Caki2 (cell line): ENCODE results near the gene LAD1. TPM values are rescaled to one million over a fixed set of nuclear protein-coding genes. Genes with fewer than 3 reads are reported as not detected.
A peak's percentile ranks its signal among the peaks of the same experiment; 100 is the strongest.

Experiments
- DNase-seq: peaks from one replicate; pipeline ENCODE4 v3.0.0-alpha.2; 2015; ENCODE audit warnings: low read depth
- in situ Hi-C: cut with HindIII; loops from 2 replicates; pipeline ENCODE4 v1.10.0; 2016; ENCODE audit warnings: low sequenced_read_pairs, low pct_unique_long_range_greater_than_20kb, mixed read lengths
- total RNA-seq: library from RNA; depleted of rRNA; stranded (reverse); fragments of >200 nt; shearing (Covaris generic); gene quantifications from 2 replicates; pipeline ENCODE4 v1.2.3, GENCODE V29; 2014; ENCODE audit warnings: low replicate concordance; rRNA removed

Gene LAD1, protein sequence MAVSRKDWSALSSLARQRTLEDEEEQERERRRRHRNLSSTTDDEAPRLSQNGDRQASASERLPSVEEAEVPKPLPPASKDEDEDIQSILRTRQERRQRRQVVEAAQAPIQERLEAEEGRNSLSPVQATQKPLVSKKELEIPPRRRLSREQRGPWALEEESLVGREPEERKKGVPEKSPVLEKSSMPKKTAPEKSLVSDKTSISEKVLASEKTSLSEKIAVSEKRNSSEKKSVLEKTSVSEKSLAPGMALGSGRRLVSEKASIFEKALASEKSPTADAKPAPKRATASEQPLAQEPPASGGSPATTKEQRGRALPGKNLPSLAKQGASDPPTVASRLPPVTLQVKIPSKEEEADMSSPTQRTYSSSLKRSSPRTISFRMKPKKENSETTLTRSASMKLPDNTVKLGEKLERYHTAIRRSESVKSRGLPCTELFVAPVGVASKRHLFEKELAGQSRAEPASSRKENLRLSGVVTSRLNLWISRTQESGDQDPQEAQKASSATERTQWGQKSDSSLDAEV
- total RNA-seq, result 3.6 TPM in 1 of 2 replicates, not detected in the other

DNA sequence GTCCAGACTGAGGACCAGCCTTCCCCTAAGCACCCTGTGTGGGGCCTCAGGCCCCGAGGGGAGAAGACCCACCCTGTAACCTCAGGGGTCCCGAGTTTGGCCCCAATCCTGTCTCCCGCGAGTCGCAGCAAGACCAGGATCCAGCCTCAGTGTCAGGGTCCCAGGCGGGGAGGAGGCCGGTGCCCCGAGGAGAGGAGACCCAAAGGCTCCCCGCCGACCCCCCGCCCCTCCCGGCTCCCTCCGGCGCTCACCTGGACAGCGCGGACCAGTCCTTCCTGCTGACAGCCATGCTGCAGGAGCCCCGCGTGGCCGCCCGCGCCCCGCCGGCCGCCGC lies at the start of gene LAD1:
TSS of gene LAD1 (minus strand) at position 307 of the 334 bp plus-strand sequence. CDS start at position 289, 18 bp downstream.
- in situ Hi-C loops, result no loop called here
- DNase-seq, result no peak

DNA sequence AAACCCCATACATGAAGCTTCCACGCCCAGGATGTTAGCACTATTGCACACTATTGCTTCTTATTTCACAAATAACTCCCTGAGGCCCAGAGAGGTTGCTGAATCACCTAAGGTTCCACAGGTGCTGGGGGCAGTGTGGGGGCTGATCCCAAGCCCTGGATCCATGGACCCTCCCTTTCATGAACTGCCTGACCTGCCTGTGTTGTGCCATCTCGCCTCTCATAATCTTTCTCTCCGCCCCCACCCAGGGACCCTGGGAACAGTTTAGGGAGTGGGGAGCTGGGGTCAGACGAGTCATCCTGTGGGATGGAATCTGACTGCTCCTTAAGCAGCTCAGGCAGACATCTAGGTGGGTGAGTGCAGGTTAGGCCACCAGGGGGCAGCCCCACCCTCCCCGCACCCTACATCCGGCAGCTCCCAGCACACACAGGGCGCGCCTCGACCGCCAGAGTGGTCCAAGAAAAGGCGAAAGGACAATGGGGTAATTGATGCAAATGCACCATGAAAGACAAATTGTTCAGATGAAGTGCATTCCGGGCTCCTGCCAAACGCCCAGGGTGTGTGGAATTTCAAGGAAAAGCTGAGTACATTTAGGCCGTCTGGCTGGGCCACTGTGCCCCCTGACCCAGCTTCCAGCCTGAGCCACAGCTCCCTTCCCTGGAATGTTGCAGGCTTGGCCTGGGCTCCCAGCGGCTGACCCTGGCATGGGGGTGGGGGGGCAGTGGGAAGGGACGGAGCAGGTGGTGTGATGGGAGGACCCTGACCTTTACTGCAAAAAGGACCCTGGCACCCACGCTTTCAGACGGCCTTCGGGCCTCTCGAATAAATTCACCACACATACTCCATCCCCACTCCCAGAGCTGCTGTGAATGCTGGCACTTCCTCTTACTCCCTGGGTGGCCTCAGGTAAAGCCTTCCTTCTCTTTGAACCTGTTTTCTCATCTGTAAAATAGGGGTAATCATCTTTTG lies 49.1 kb upstream of the LAD1 start:
- in situ Hi-C loops, result no loop called here
- peak; percentile 45 for DNase-seq

DNA sequence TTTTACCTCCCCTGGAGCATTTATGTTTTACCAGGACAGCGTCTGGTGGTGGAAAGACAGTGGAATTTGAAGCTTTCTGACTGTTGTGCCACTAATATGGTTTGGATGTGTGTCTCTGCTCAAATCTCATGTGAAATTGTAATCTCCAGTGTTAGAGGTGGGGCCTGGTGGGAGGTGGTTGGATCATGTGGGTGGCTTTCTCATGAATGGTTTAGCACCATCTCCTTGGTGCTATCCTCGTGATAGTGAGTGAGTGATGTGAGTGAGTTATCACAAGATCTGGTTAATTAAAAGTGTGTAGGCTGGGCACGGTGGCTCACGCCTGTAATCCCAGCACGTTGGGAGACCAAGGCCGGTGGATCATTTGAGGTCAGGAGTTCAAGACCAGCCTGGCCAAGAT lies 46.2 kb upstream of the LAD1 start:
- in situ Hi-C loops, result no loop called here
- DNase-seq, result no peak

- DNase-seq, result no peak
- in situ Hi-C loops, result no loop called here
Measured at GRCh38 chr1:201444792-201445191, 45.7 kb upstream of the LAD1 start.

GRCh38 chr1:201443747-201444146 lies 44.6 kb upstream of the LAD1 start:
- DNase-seq, result no peak
- in situ Hi-C loops, result no loop called here

DNA sequence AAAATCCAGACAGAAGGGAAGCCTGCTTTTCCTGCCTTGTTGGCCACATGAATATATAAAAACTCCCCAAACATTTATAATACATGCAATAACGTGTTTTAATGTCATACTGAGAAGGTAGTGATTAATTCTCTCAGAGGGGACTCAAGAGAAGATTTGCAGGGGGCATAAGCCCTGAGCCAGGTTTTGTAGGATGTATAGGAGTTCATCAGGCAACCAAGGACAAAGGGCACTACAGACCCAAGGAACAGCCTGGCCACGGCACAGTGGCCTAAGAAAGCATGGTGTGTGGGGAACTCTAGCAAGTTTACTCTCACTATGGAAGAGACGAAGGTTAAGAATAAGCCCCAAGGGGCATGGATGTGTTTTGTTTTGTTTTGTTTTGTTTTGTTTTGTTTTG lies 37.8 kb upstream of the LAD1 start:
- in situ Hi-C loops, result no loop called here
- no peak for DNase-seq

- in situ Hi-C loops, result no loop called here
- DNase-seq, result peak; percentile 17
Measured at GRCh38 chr1:201436393-201436792, 37.3 kb upstream of the LAD1 start.

DNA sequence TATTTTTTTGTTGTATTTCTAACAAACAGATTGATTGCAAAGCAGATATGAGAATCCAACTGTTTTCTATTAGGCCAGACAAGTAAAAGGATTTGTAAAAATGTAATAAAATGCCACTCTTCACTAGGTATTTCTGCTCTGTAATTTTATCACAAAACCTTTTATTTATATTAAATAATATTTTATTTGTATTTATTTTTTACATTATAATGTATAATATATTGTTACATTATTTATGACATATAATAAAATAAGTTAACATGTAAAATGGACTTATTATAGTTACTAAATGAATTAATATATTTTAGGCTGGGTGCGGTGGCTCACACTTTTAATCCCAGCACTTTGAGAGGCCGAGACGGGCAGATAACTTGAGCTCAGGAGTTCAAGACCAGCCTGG lies 35.1 kb upstream of the LAD1 start:
- no peak for DNase-seq
- in situ Hi-C loops, result no loop called here

GRCh38 chr1:201433609-201434008 lies 34.5 kb upstream of the LAD1 start:
- in situ Hi-C loops, result no loop called here

GRCh38 chr1:201430776-201431175 lies 31.7 kb upstream of the LAD1 start:
- in situ Hi-C loops, result no loop called here
- DNase-seq, result no peak

More at GRCh38 chr1:201433609-201434008, 34.5 kb upstream of the LAD1 start:
- DNase-seq, result no peak

DNA sequence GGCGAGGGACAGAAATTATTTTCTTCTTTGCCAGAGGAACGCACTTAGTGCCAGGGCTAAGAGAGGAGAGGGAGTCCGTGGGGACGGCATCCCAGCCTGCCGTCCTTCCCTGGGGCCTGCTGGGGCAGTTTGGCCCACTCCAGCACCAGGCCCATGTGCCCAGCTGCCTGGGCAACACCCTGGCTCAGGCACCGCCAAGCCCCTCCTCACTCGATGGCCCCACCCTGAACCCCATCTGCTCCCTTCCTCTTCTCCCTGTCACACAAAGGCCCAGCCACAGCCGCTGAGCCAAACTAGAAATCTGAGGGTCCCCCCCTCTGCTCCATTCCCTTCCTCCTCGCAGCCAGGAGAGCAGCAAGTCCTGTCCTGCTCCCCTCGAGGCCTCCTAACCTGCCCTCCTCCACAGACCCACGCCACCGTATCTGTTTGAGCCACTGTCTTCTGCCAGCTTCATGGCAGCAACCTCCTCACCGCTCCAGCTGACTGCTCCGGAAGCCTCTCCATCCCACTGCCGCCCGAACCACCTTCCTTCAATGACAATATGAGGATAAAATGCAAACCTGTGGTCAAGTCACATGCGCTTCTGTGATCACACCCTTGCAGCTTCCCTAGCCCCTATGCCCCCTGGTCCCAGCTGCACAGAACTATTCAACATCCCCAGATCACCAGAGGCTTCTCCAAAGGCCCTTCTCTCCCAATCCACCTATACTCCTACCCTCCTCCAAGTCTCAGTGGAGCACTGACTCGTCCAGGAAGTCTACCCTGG lies 30.8 kb upstream of the LAD1 start:
- in situ Hi-C loops, result no loop called here

GRCh38 chr1:201427963-201428362 lies 28.8 kb upstream of the LAD1 start:
- no peak for DNase-seq
- in situ Hi-C loops, result no loop called here

More for the DNA sequence above, 30.8 kb upstream of the LAD1 start:
- no peak for DNase-seq

DNA sequence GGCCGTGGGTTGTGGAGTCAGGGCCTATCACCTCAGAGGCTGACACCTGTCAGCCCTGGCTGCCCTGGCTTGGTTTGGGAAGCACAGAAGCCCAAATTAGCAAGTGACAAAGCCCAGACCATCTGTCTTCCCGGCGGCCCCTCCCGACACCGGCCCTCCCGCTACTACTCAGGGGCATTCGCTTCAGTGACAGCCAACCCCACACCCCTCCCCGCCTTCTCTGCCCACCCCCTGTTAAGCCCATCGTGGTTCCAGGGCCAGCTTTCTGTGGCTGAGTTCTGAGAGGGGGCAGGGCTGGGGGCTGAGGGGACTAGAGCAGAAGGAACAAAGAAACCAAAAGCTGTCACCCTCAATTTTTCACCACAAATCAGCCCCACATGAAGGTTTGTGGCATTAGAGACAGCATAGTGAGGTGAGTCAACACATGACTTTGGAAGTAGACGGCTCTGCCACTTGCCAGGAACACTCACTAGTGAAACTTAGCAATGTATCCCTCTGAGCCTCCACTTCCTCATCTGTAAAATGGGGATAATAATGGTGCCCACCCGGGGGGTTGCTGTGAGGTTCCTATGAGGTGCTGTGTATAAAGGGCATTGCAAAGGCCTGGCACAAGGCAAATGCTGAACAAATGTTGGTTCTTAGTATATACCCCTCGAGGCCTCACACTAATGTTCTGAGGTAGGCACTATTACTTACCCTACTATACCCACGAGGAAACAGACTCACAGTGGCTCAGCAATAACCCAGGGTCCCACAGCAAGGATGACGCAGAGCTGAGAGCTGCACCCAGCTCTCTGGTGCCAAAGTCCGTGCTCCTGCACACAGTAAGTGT lies 27.6 kb upstream of the LAD1 start:
- in situ Hi-C loops, result no loop called here
- no peak for DNase-seq

DNA sequence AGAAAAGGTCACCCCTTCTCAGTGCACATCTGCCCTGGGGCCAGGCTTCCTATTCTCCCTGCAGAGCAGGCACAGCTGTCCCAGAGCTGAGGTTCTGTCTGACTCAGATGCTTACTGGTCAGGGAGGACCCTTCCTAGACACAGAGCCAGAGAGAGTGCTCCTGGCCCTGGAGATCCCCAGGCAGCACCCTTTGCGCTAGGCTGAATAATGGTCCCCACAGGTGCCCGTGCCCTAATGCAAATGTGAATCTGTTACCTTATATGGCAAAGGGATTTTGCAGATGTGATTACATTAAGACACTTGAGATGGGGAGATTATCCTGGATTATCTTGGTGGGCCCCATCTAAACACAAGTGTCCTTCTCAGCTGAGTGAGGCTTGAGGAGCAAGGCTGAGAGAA lies 25.0 kb upstream of the LAD1 start:
- DNase-seq, result no peak
- in situ Hi-C loops, result no loop called here

GRCh38 chr1:201423655-201424054 lies 24.5 kb upstream of the LAD1 start:
- no peak for DNase-seq
- in situ Hi-C loops, result no loop called here

DNA sequence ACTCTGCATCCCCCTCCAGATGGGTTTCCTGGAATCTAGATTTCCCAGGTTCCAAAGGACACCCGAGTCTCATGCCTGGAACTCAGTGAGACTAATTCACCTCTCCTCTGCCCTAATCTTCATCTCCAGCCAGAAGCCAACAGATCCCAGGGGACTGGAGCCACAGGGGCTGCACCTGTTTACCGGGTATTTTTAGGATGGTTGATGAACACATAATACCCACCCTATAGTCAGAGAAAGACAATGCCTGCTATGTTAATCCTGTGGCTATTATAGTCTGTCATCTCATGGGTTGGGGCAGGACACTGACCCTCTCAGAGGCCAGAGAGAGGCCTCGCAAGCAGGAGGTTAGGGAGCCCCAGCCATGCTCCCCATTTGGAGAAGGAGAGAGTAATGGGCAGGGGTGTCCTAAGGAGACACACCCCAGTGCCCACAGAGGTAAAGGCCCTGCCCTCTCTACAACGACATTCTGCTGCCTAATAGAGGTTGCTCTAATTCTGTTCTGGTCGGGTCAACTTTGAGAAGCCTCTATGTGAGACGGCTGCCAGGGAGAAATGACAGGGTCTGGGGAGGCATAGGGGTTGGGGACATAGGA lies 23.4 kb upstream of the LAD1 start:
- in situ Hi-C loops, result no loop called here
- DNase-seq, result no peak

- in situ Hi-C loops, result no loop called here
- no peak for DNase-seq
Measured at GRCh38 chr1:201422026-201422425, 22.9 kb upstream of the LAD1 start.
